A549 (cell line): ENCODE data around the gene FNBP1L. TPM values are rescaled to one million over a fixed set of nuclear protein-coding genes. Genes with fewer than 3 reads are reported as not detected.

Source experiments
- ATAC-seq, 2 experiments: fragments of 200-7000 bp in 1 of 2; fragments of >200 bp in 1 of 2; cut with Nextera tagmentation in 1 of 2; cut with Tn5 transposase in 1 of 2; 3 replicates each; pipeline versions ENCODE4 v1.8.0 to v1.9.1; 2018 to 2020; ENCODE audit warnings: mild to moderate bottlenecking in 1 of 2, moderate library complexity in 1 of 2
- CTCF ChIA-PET: fragments of 300-600 bp; sonication (Branson Sonifier 250); formaldehyde crosslinking; extraction: SDS; loops from one replicate; lab custom pipeline; 2021; ENCODE audit warnings: antibody characterized with exemption, inconsistent platforms; lab: Yijun Ruan, JAX
- POLR2A ChIA-PET: fragments of 350-600 bp; formaldehyde crosslinking; extraction: SDS; loops from one replicate; lab custom pipeline; 2021; ENCODE audit warnings: antibody characterized with exemption, inconsistent platforms; lab: Yijun Ruan, JAX
- DNase-seq, 2 experiments: peaks; one replicate each; pipeline versions ENCODE4 v3.0.0 to v3.0.0-alpha.2; 2011 to 2016; ENCODE audit warnings: low read depth in 1 of 2, low spot score in 1 of 2
- FAIRE-seq: peaks from 2 replicates; lab custom pipeline; 2011; peaks lifted over from hg19 to GRCh38; lab: Jason Lieb, UNC
- H3K27ac ChIP-seq, 2 experiments: fragments of >200 bp; sonication (Bioruptor Twin); formaldehyde crosslinking; 3 replicates each; pipeline ENCODE4 v1.5.1; 2016 to 2017
- H3K4me1 ChIP-seq: fragments of >200 bp; sonication (Bioruptor Twin); formaldehyde crosslinking; 3 replicates; pipeline ENCODE4 v1.6.1; 2016
- H3K4me2 ChIP-seq: fragments of >200 bp; sonication (Bioruptor Twin); formaldehyde crosslinking; 3 replicates; pipeline ENCODE4 v1.6.1; 2016
- H3K4me3 ChIP-seq: fragments of >200 bp; sonication (Bioruptor Twin); formaldehyde crosslinking; 3 replicates; pipeline ENCODE4 v1.5.1; 2016
- H3K9me3 ChIP-seq: fragments of >200 bp; sonication (Bioruptor Twin); formaldehyde crosslinking; 3 replicates; pipeline ENCODE4 v1.6.1; 2016
- ATOH8 ChIP-seq: fragments of 250-450 bp; sonication (Bioruptor Pico); IDR thresholded peaks from 2 replicates; pipeline ENCODE4 v1.5.0; 2020; ENCODE audit warnings: low read depth, mild to moderate bottlenecking, moderate library complexity
- BCL3 ChIP-seq: fragments of >200 bp; sonication (Bioruptor Twin); formaldehyde crosslinking; IDR thresholded peaks from 3 replicates; pipeline ENCODE4 v1.6.1; 2016
- CBX8 ChIP-seq: fragments of 200-600 bp; sonication (generic); IDR thresholded peaks from 2 replicates; pipeline ENCODE4 v1.6.1; 2016
- CEBPB ChIP-seq, 2 experiments: fragments of >200 bp in 1 of 2; sonication (Bioruptor Twin) in 1 of 2; formaldehyde crosslinking in 1 of 2; IDR thresholded peaks; 2 replicates each; pipeline ENCODE4 v1.6.1; 2012 to 2016
- CTCF ChIP-seq: fragments of >200 bp; sonication (Bioruptor Twin); formaldehyde crosslinking; IDR thresholded peaks from 3 replicates; pipeline ENCODE4 v1.5.1; 2016
- EP300 ChIP-seq, 2 experiments: fragments of >200 bp; sonication (Bioruptor Twin); formaldehyde crosslinking; IDR thresholded peaks; 2 replicates in 1 of 2; 3 replicates in 1 of 2; pipeline ENCODE4 v1.6.1; 2016 to 2017
- FOSL2 ChIP-seq, 2 experiments: fragments of 450-650 bp in 1 of 2; fragments of >200 bp in 1 of 2; sonication (Bioruptor Twin) in 1 of 2; formaldehyde crosslinking; IDR thresholded peaks; 2 replicates each; pipeline versions ENCODE4 v1.5.0 to v1.6.1; 2016 to 2020; ENCODE audit warnings: mild to moderate bottlenecking in 1 of 2, moderate library complexity in 1 of 2
- HDAC2 ChIP-seq: fragments of 200-600 bp; sonication (generic); IDR thresholded peaks from 2 replicates; pipeline ENCODE4 v1.6.1; 2016
- HEYL ChIP-seq: fragments of 250-450 bp; sonication (Bioruptor Pico); IDR thresholded peaks from 2 replicates; pipeline ENCODE4 v1.8.0; 2021; ENCODE audit warnings: mild to moderate bottlenecking, moderate library complexity
- HOXA7 ChIP-seq: fragments of 250-450 bp; sonication (Bioruptor Pico); IDR thresholded peaks from 2 replicates; pipeline ENCODE4 v1.5.0; 2020; ENCODE audit warnings: mild to moderate bottlenecking, moderate library complexity
- HOXB13 ChIP-seq: fragments of 250-450 bp; sonication (Bioruptor Pico); IDR thresholded peaks from 2 replicates; pipeline ENCODE4 v1.5.0; 2020; ENCODE audit warnings: low read depth, mild to moderate bottlenecking, moderate library complexity
- KDM1A ChIP-seq: fragments of 200-600 bp; sonication (generic); IDR thresholded peaks from 2 replicates; pipeline ENCODE4 v1.6.1; 2016; ENCODE audit warnings: low read depth, mild to moderate bottlenecking
- MAX ChIP-seq: IDR thresholded peaks from 2 replicates; pipeline ENCODE4 v1.6.1; 2012
- NFE2L2 ChIP-seq: fragments of 150-350 bp; conservative IDR thresholded peaks from 2 replicates; pipeline ENCODE4 v1.6.1; 2014; ENCODE audit warnings: low read length
- NR3C1 ChIP-seq: fragments of >200 bp; sonication (Bioruptor Twin); formaldehyde crosslinking; IDR thresholded peaks from 3 replicates; pipeline ENCODE4 v1.6.1; 2017
- PHF8 ChIP-seq: fragments of 200-600 bp; sonication (generic); IDR thresholded peaks from 2 replicates; pipeline ENCODE4 v1.6.1; 2016; ENCODE audit warnings: low read depth, mild to moderate bottlenecking, antibody characterized with exemption, moderate library complexity, borderline replicate concordance
- SREBF2 ChIP-seq: fragments of 450-650 bp; IDR thresholded peaks from 2 replicates; pipeline ENCODE4 v1.6.1; 2014; ENCODE audit warnings: mild to moderate bottlenecking, moderate library complexity
- TFCP2L1 ChIP-seq: fragments of 250-450 bp; sonication (Bioruptor Pico); IDR thresholded peaks from 2 replicates; pipeline ENCODE4 v1.5.0; 2021; ENCODE audit warnings: mild to moderate bottlenecking
- ZFP36 ChIP-seq: fragments of 450-650 bp; IDR thresholded peaks from 2 replicates; pipeline ENCODE4 v1.6.1; 2014; ENCODE audit warnings: borderline replicate concordance; ENCODE audit not compliant: partially characterized antibody
- ZNF302 ChIP-seq: fragments of 250-450 bp; sonication (Bioruptor Pico); IDR thresholded peaks from 2 replicates; pipeline ENCODE4 v1.9.0; 2021; ENCODE audit warnings: inconsistent platforms, mild to moderate bottlenecking, moderate library complexity
- ZSCAN20 ChIP-seq: fragments of 250-450 bp; sonication (Bioruptor Pico); IDR thresholded peaks from 2 replicates; pipeline ENCODE4 v1.8.0; 2022; ENCODE audit warnings: mild to moderate bottlenecking, moderate library complexity
- WGBS: methylation state at CpG from one replicate; pipeline ENCODE4 v1.1.6; 2017; ENCODE audit errors: missing lambda C conversion rate; 5-methylcytosine and 5-hydroxymethylcytosine counted together
- polyA plus RNA-seq, 4 experiments: library from polyadenylated mRNA; depleted of rRNA in 3 of 4; stranded (reverse); fragments of >200 nt; fragmentation: RNase III in 1 of 4; extraction: RNeasy Plus Mini Kit Qiagen cat#74134 plus additional on column Dnase treatment in 1 of 4; gene quantifications; 2 replicates in 3 of 4; 3 replicates in 1 of 4; pipeline ENCODE4 v1.2.3, GENCODE V29; 2011 to 2017
- TF ChIP-seq, protein P1 (sequence below): fragments of 200-600 bp; sonication (generic); IDR thresholded peaks from 2 replicates; pipeline ENCODE4 v1.6.1; 2016; ENCODE audit warnings: antibody characterized with exemption, mild to moderate bottlenecking, moderate library complexity
- TF ChIP-seq, protein P2 (sequence below): fragments of 450-650 bp; IDR thresholded peaks from 2 replicates; pipeline ENCODE4 v1.6.1; 2014; ENCODE audit warnings: antibody characterized with exemption

Gene FNBP1L
- polyA plus RNA-seq, 2 of the 4 experiments (the other 2 are of a cell fraction), result 19.8 to 42.3 TPM

DNA sequence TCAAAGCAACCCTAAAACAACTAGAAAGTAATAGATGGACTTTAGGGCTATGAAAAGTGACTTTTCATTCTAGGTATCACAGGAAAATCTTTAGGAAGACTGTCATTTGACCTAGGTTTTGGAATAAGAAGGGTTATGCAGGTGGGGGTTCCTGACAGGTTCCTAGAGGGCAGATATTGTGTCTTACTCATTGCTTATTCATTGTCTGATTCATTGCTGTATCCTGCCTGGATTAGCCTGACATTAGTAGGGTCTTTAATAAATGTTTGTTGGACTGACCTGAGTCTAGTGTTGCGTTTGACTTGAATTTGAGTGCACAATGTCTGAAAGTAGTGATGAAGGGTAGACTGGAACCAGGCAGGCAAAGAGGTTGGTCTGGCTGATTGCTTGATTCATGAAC is 6.0 kb downstream of the FNBP1L start:
- Histone ChIP-seq H3K4me1 (peaks cover 26% of the 10 kb centered on the region), H3K9me3 (no peaks in the 10 kb centered on the region), H3K4me3 (no peak overlapping the region), H3K27ac (no peak overlapping the region), H3K4me2 (peak overlapping the region; percentile 41)
- no peak for DNase-seq
- WGBS, result 25% methylated on average over 1 of the region's 1 CpG
- no peak for FAIRE-seq
- ATAC-seq, result peak in 1 of 2 experiments; percentile 25; a peak in 1 of 6 replicates
- TF ChIP-seq FOSL2 (IDR thresholded peaks at IDR 0.05) (no peak), FOSL2 (CRISPR knock-in tag; IDR thresholded peaks at IDR 0.05) (peak; percentile 23; the same call in 1 of the 2 replicates), EP300 (IDR thresholded peaks at IDR 0.05) (no peak)
- CTCF ChIA-PET, result interaction anchor here (0.6 kb wide), 1 partner anchor 916 kb away, joined by 3 read pairs; no protein-coding TSS in a partner anchor
- POLR2A ChIA-PET, result no interaction called here

- Histone ChIP-seq H3K4me1 (peaks cover 8% of the 10 kb centered on the region), H3K27ac (no peak overlapping the region), H3K4me3 (no peak overlapping the region), H3K4me2 (no peak overlapping the region), H3K9me3 (no peaks in the 10 kb centered on the region; the same call in 2 of the 3 replicates)
- ATAC-seq (no peak), FAIRE-seq (no peak), DNase-seq (no peak)
- TF ChIP-seq HEYL (CRISPR knock-in tag), result no peak
- TF ChIP-seq HDAC2, result no peak
- no peak for TF ChIP-seq CBX8
- no peak for TF ChIP-seq CTCF
- no peak for TF ChIP-seq HOXB13 (CRISPR knock-in tag)
- no peak for TF ChIP-seq NR3C1
- TF ChIP-seq ZFP36, result no peak
- no peak for TF ChIP-seq PHF8
- no peak for TF ChIP-seq FOSL2 (IDR thresholded peaks at IDR 0.05)
- no peak for TF ChIP-seq FOSL2 (CRISPR knock-in tag; IDR thresholded peaks at IDR 0.05)
- no peak for TF ChIP-seq HOXA7 (CRISPR knock-in tag)
- TF ChIP-seq ZNF302 (CRISPR knock-in tag), result no peak
- no peak for TF ChIP-seq TFCP2L1
- TF ChIP-seq, protein P1, sequence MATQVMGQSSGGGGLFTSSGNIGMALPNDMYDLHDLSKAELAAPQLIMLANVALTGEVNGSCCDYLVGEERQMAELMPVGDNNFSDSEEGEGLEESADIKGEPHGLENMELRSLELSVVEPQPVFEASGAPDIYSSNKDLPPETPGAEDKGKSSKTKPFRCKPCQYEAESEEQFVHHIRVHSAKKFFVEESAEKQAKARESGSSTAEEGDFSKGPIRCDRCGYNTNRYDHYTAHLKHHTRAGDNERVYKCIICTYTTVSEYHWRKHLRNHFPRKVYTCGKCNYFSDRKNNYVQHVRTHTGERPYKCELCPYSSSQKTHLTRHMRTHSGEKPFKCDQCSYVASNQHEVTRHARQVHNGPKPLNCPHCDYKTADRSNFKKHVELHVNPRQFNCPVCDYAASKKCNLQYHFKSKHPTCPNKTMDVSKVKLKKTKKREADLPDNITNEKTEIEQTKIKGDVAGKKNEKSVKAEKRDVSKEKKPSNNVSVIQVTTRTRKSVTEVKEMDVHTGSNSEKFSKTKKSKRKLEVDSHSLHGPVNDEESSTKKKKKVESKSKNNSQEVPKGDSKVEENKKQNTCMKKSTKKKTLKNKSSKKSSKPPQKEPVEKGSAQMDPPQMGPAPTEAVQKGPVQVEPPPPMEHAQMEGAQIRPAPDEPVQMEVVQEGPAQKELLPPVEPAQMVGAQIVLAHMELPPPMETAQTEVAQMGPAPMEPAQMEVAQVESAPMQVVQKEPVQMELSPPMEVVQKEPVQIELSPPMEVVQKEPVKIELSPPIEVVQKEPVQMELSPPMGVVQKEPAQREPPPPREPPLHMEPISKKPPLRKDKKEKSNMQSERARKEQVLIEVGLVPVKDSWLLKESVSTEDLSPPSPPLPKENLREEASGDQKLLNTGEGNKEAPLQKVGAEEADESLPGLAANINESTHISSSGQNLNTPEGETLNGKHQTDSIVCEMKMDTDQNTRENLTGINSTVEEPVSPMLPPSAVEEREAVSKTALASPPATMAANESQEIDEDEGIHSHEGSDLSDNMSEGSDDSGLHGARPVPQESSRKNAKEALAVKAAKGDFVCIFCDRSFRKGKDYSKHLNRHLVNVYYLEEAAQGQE, result no peak
- no peak for TF ChIP-seq ATOH8 (CRISPR knock-in tag)
- no peak for TF ChIP-seq ZSCAN20 (CRISPR knock-in tag)
- ChIA-PET CTCF (interaction anchor here (1.7 kb wide), 1 partner anchor 155 kb away, joined by 3 read pairs; no protein-coding TSS in a partner anchor), POLR2A (no interaction called here)
- WGBS, result 93% methylated on average over 3 of the region's 3 CpGs
These were observed 11.2 kb downstream of the FNBP1L start for GRCh38 chr1:93459126-93459525.

- ATAC-seq, result no peak
- WGBS, result 96% methylated on average over 5 of the region's 5 CpGs
- CTCF ChIA-PET, result no interaction called here
- TF ChIP-seq CEBPB (IDR thresholded peaks at IDR 0.05) (no peak), NR3C1 (no peak), KDM1A (no peak), SREBF2 (no peak), MAX (no peak), NFE2L2 (no peak), ZFP36 (no peak), CTCF (no peak), BCL3 (no peak)
- TF ChIP-seq, protein P2, sequence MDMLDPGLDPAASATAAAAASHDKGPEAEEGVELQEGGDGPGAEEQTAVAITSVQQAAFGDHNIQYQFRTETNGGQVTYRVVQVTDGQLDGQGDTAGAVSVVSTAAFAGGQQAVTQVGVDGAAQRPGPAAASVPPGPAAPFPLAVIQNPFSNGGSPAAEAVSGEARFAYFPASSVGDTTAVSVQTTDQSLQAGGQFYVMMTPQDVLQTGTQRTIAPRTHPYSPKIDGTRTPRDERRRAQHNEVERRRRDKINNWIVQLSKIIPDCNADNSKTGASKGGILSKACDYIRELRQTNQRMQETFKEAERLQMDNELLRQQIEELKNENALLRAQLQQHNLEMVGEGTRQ, result no peak
These were observed 13.3 kb downstream of the FNBP1L start for GRCh38 chr1:93461236-93461635.

More at GRCh38 chr1:93461236-93461635, 13.3 kb downstream of the FNBP1L start:
- POLR2A ChIA-PET, result no interaction called here
- DNase-seq, result no peak
- Histone ChIP-seq H3K4me3 (no peak overlapping the region), H3K4me1 (no peaks in the 10 kb centered on the region), H3K4me2 (no peak overlapping the region), H3K9me3 (no peaks in the 10 kb centered on the region; the same call in 2 of the 3 replicates), H3K27ac (no peak overlapping the region)
- FAIRE-seq, result no peak
